Thoracic aorta (tissue), 2 donors: Measurements from ENCODE around the gene ATE1. TPM values are rescaled to one million over a fixed set of nuclear protein-coding genes. Genes with fewer than 3 reads are reported as not detected.
"Not testable (repeated sequence)": the region's sequence is repeated elsewhere in the genome, so short reads cannot be mapped to it uniquely, and the experiment has no call there.

Source experiments
- ATAC-seq: fragments of 150-250 bp; one replicate; pipeline ENCODE4 v1.8.0; 2017; ENCODE audit warnings: low read depth; ENCODE audit not compliant: insufficient number of reproducible peaks, low FRiP score
- DNase-seq: peaks from one replicate; pipeline ENCODE4 v3.0.0-alpha.2; 2020; ENCODE audit warnings: low spot score
- H3K27ac ChIP-seq, 2 donors: fragments of 200-600 bp; sonication (generic); 1 replicate in 1 of 2; 2 replicates in 1 of 2; pipeline ENCODE4 v1.5.1; 2016; ENCODE audit warnings: mild to moderate bottlenecking in 2 of 2, moderate library complexity in 2 of 2
- H3K27me3 ChIP-seq: fragments of 200-600 bp; sonication (generic); replicated peaks from 2 replicates; pipeline ENCODE4 v1.6.0; 2016; ENCODE audit warnings: mild to moderate bottlenecking; ENCODE audit not compliant: insufficient read depth
- H3K36me3 ChIP-seq: fragments of 200-600 bp; sonication (generic); one replicate; pipeline ENCODE4 v1.5.1; 2016
- H3K4me1 ChIP-seq, 2 donors: fragments of 200-600 bp; sonication (generic); 1 replicate in 1 of 2; 2 replicates in 1 of 2; pipeline versions ENCODE4 v1.5.1 to v1.6.0; 2016; ENCODE audit warnings: low read depth in 2 of 2, mild to moderate bottlenecking in 1 of 2; ENCODE audit not compliant: control insufficient read depth in 1 of 2
- H3K4me3 ChIP-seq: fragments of 200-600 bp; sonication (generic); 2 replicates; pipeline ENCODE4 v1.5.1; 2016; ENCODE audit warnings: mild to moderate bottlenecking
- H3K9me3 ChIP-seq: fragments of 200-600 bp; sonication (generic); 2 replicates; pipeline ENCODE4 v1.5.1; 2016
- CTCF ChIP-seq: fragments of 200-600 bp; sonication (generic); IDR thresholded peaks from one replicate; pipeline ENCODE4 v1.5.1; 2019; ENCODE audit warnings: antibody characterized with exemption
- total RNA-seq, 2 donors: library from RNA; depleted of rRNA; stranded (reverse); fragments of >200 nt; gene quantifications; one replicate each; pipeline versions ENCODE4 v1.1.0 to v1.2.3, GENCODE V29; 2016

The ATE1 gene
- total RNA-seq, 2 donors from 2014 or later: 14.8 to 27.4 TPM

- no peaks in the 10 kb centered on the region for H3K36me3 ChIP-seq
- H3K27me3 ChIP-seq: no peaks in the 10 kb centered on the region
- ATAC-seq: no peak
- no peaks in the 10 kb centered on the region for H3K4me1 ChIP-seq
- H3K9me3 ChIP-seq: no peaks in the 10 kb centered on the region
- DNase-seq: no peak
- TF ChIP-seq CTCF: no peak
- H3K27ac ChIP-seq: no peak overlapping the region
- no peak overlapping the region for H3K4me3 ChIP-seq
These were observed 155.9 kb downstream of the ATE1 start for GRCh38 chr10:121771966-121772365.

- Histone ChIP-seq H3K36me3 (no peaks in the 10 kb centered on the region), H3K9me3 (no peaks in the 10 kb centered on the region), H3K4me3 (no peak overlapping the region), H3K27ac (no peak overlapping the region), H3K4me1 (no peaks in the 10 kb centered on the region), H3K27me3 (no peaks in the 10 kb centered on the region)
- ATAC-seq (no peak), DNase-seq (no peak)
- TF ChIP-seq CTCF: no peak
These were observed 161.4 kb downstream of the ATE1 start for GRCh38 chr10:121766426-121766825.

- no peak for DNase-seq
- ATAC-seq: no peak
- no peak overlapping the region for H3K4me3 ChIP-seq
- H3K27ac ChIP-seq: no peak overlapping the region
- H3K9me3 ChIP-seq: peaks cover 4% of the 10 kb centered on the region
- no peaks in the 10 kb centered on the region for H3K4me1 ChIP-seq
- no peaks in the 10 kb centered on the region for H3K36me3 ChIP-seq
- TF ChIP-seq CTCF: no peak
- H3K27me3 ChIP-seq: no peaks in the 10 kb centered on the region
These were observed 162.6 kb downstream of the ATE1 start for GRCh38 chr10:121765204-121765603.

GRCh38 chr10:121764233-121764942 lies 163.4 kb downstream of the ATE1 start:
- Histone ChIP-seq H3K27ac (no peak overlapping the region), H3K4me1 (no peaks in the 10 kb centered on the region), H3K4me3 (no peak overlapping the region), H3K9me3 (peaks cover 13% of the 10 kb centered on the region), H3K27me3 (no peaks in the 10 kb centered on the region), H3K36me3 (no peaks in the 10 kb centered on the region)
- DNase-seq: no peak
- no peak for TF ChIP-seq CTCF
- ATAC-seq: no peak

- not testable (repeated sequence) for DNase-seq, H3K27ac ChIP-seq, H3K4me3 ChIP-seq, H3K36me3 ChIP-seq, H3K27me3 ChIP-seq, ATAC-seq
- peaks cover 8 to 14% of the 10 kb centered on the region in 2 donors for H3K4me1 ChIP-seq
- H3K9me3 ChIP-seq: peaks cover 37% of the 10 kb centered on the region
These were observed 170.6 kb downstream of the ATE1 start for GRCh38 chr10:121757241-121757640.

GRCh38 chr10:121755496-121755895 lies 172.3 kb downstream of the ATE1 start:
- Histone ChIP-seq H3K4me1 (peaks cover 8 to 14% of the 10 kb centered on the region in 2 donors), H3K9me3 (peaks cover 36% of the 10 kb centered on the region)
- H3K27me3 ChIP-seq, H3K4me3 ChIP-seq, ATAC-seq, H3K27ac ChIP-seq, H3K36me3 ChIP-seq, DNase-seq: not testable (repeated sequence)
